ENCODE results near the gene OR10K2.

- no peak for TF ChIP-seq CTCF (conservative IDR thresholded peaks at IDR 0.05; ENCODE audit: low read length)
- no peak for TF ChIP-seq EZH2phosphoT487 (IDR thresholded peaks at IDR 0.05; ENCODE audit: borderline replicate concordance, low read depth, low read length)
Measured at GRCh38 chr1:158390331-158390730, 35.7 kb downstream of the OR10K2 start.

Measured in OCI-LY7 (cell line).